PC-9 (cell line): Measurements from ENCODE around the gene BCCIP. TPM values are rescaled to one million over a fixed set of nuclear protein-coding genes. Genes with fewer than 3 reads are reported as not detected.

Source experiments
- BruUV-seq: library from RNA; stranded (reverse); fragments of 400-500 nt; replicated peaks from 2 replicates; lab custom pipeline; 2021; lab: Mats Ljungman, UMichigan
- CTCF ChIA-PET: fragments of 300-600 bp; sonication (Branson Sonifier 250); formaldehyde crosslinking; loops from one replicate; lab custom pipeline; 2022; ENCODE audit warnings: antibody characterized with exemption; lab: Charles Lee
- POLR2A ChIA-PET: fragments of 300-600 bp; sonication (Branson Sonifier 250); formaldehyde crosslinking; loops from one replicate; lab custom pipeline; 2022; ENCODE audit warnings: antibody characterized with exemption; ENCODE audit not compliant: unreplicated experiment; lab: Charles Lee
- DNase-seq, 2 experiments: peaks; one replicate each; pipeline versions ENCODE4 v3.0.0 to v3.0.0-alpha.2; 2015 to 2022; ENCODE audit warnings: mixed read lengths in 1 of 2
- H2AFZ ChIP-seq: fragments of 200-600 bp; sonication (generic); 2 replicates; pipeline ENCODE4 v1.8.1; 2017; ENCODE audit warnings: antibody characterized with exemption
- H3F3A ChIP-seq: fragments of 200-600 bp; sonication (generic); 2 replicates; pipeline ENCODE4 v1.8.1; 2017; ENCODE audit warnings: antibody characterized with exemption, mild to moderate bottlenecking, low read depth; ENCODE audit not compliant: insufficient read depth
- H3K27ac ChIP-seq: fragments of 200-600 bp; sonication (generic); 2 replicates; pipeline ENCODE4 v1.6.1; 2016; ENCODE audit warnings: mixed run types
- H3K27me3 ChIP-seq: fragments of 200-600 bp; sonication (generic); 2 replicates; pipeline ENCODE4 v1.6.1; 2016; ENCODE audit warnings: low read depth, mixed run types; ENCODE audit not compliant: insufficient read depth
- H3K36me3 ChIP-seq: fragments of 200-600 bp; sonication (generic); 2 replicates; pipeline ENCODE4 v1.6.1; 2016; ENCODE audit warnings: low read depth, mixed run types
- H3K4me1 ChIP-seq: fragments of 200-600 bp; sonication (generic); replicated peaks from 2 replicates; pipeline ENCODE4 v1.6.1; 2016; ENCODE audit warnings: mixed run types; ENCODE audit not compliant: insufficient read depth
- H3K4me2 ChIP-seq: fragments of 200-600 bp; sonication (generic); 2 replicates; pipeline ENCODE4 v1.6.1; 2017; ENCODE audit warnings: mixed run types
- H3K4me3 ChIP-seq: fragments of 200-600 bp; sonication (generic); 2 replicates; pipeline ENCODE4 v1.6.1; 2016; ENCODE audit warnings: mixed run types
- H3K79me2 ChIP-seq: fragments of 200-600 bp; sonication (generic); 2 replicates; pipeline ENCODE4 v1.6.1; 2017; ENCODE audit warnings: low read depth, mixed run types
- H3K9me2 ChIP-seq: fragments of 200-600 bp; sonication (generic); 2 replicates; pipeline ENCODE4 v1.8.1; 2017; ENCODE audit warnings: mild to moderate bottlenecking; ENCODE audit not compliant: insufficient read depth
- H3K9me3 ChIP-seq: fragments of 200-600 bp; sonication (generic); 2 replicates; pipeline ENCODE4 v1.8.1; 2016; ENCODE audit warnings: low read depth; ENCODE audit not compliant: insufficient read depth
- H4K20me1 ChIP-seq: fragments of 200-600 bp; sonication (generic); 2 replicates; pipeline ENCODE4 v1.8.1; 2017; ENCODE audit not compliant: insufficient read depth
- CTCF ChIP-seq: fragments of 200-600 bp; sonication (generic); conservative IDR thresholded peaks from 2 replicates; pipeline ENCODE4 v1.6.1; 2017; ENCODE audit warnings: mixed run types, antibody characterized with exemption, mild to moderate bottlenecking, moderate library complexity
- EZH2 ChIP-seq: fragments of 200-600 bp; sonication (generic); IDR thresholded peaks from 2 replicates; pipeline ENCODE4 v1.8.0; 2017; ENCODE audit warnings: antibody characterized with exemption, low read depth
- intact Hi-C: fragments of 100-400 bp; cut with micrococcal nuclease; formaldehyde crosslinking; loops from one replicate; pipeline ENCODE4 v1.10.0; 2022; ENCODE audit not compliant: unreplicated experiment
- total RNA-seq: library from RNA; stranded (reverse); gene quantifications from 2 replicates; pipeline ENCODE4 v1.2.3, GENCODE V29; 2021

BCCIP gene
- total RNA-seq, 1 experiment from 2014 or later = 46.0 TPM

- no peaks in the 10 kb centered on the region for H3K9me2 ChIP-seq
- no TSS peak for BruUV-seq
- H3F3A ChIP-seq = no peaks in the 10 kb centered on the region
- CTCF ChIA-PET = no interaction called here
- 0 out of 2 replicates have a peak, but pooled peaks cover 3% of the 10 kb centered on the region for H3K36me3 ChIP-seq
- DNase-seq = no peak
- H3K27ac ChIP-seq = no peak overlapping the region
- H3K79me2 ChIP-seq = no peaks in the 10 kb centered on the region
- H3K9me3 ChIP-seq = no peaks in the 10 kb centered on the region
- no peaks in the 10 kb centered on the region for H3K4me1 ChIP-seq
- intact Hi-C loops = no loop called here
- no peak for TF ChIP-seq EZH2
- TF ChIP-seq CTCF = no peak
- H4K20me1 ChIP-seq = no peaks in the 10 kb centered on the region
- H2AFZ ChIP-seq = no peak overlapping the region
- H3K4me2 ChIP-seq = no peak overlapping the region
- POLR2A ChIA-PET = no interaction called here
- no peaks in the 10 kb centered on the region for H3K27me3 ChIP-seq
- H3K4me3 ChIP-seq = no peak overlapping the region
Measured at GRCh38 chr10:125792342-125793300, 30.7 kb upstream of the BCCIP start.

- CTCF ChIA-PET = no interaction called here
- no peaks in the 10 kb centered on the region for H3K27me3 ChIP-seq
- no peak overlapping the region for H3K27ac ChIP-seq
- no peaks in the 10 kb centered on the region for H3F3A ChIP-seq
- no peaks in the 10 kb centered on the region for H3K79me2 ChIP-seq
- no peak overlapping the region for H3K4me2 ChIP-seq
- BruUV-seq = no TSS peak
- no peak for DNase-seq
- no peaks in the 10 kb centered on the region for H4K20me1 ChIP-seq
- TF ChIP-seq EZH2 (no peak), CTCF (no peak)
- intact Hi-C loops = no loop called here
- H3K4me1 ChIP-seq = no peaks in the 10 kb centered on the region
- H3K9me3 ChIP-seq = no peaks in the 10 kb centered on the region
- no peak overlapping the region for H2AFZ ChIP-seq
- 0 out of 2 replicates have a peak, but pooled peaks cover 3% of the 10 kb centered on the region for H3K36me3 ChIP-seq
- H3K9me2 ChIP-seq = no peaks in the 10 kb centered on the region
- no peak overlapping the region for H3K4me3 ChIP-seq
- POLR2A ChIA-PET = no interaction called here
Measured at GRCh38 chr10:125795128-125795527, 28.2 kb upstream of the BCCIP start.

GRCh38 chr10:125795637-125796190 lies 27.6 kb upstream of the BCCIP start:
- Histone ChIP-seq H3K4me3 (no peak overlapping the region), H3K27ac (no peak overlapping the region), H3K27me3 (no peaks in the 10 kb centered on the region), H3K9me2 (no peaks in the 10 kb centered on the region), H3K4me1 (no peaks in the 10 kb centered on the region), H3K4me2 (no peak overlapping the region), H3K9me3 (no peaks in the 10 kb centered on the region), H3F3A (no peaks in the 10 kb centered on the region), H4K20me1 (no peaks in the 10 kb centered on the region), H3K36me3 (0 out of 2 replicates have a peak, but pooled peaks cover 3% of the 10 kb centered on the region), H3K79me2 (no peaks in the 10 kb centered on the region), H2AFZ (no peak overlapping the region)
- intact Hi-C loops = no loop called here
- ChIA-PET CTCF (no interaction called here), POLR2A (no interaction called here)
- BruUV-seq = no TSS peak
- TF ChIP-seq CTCF (no peak), EZH2 (no peak)
- DNase-seq = no peak
